Measurements from ENCODE around the gene PRKN. TPM values are rescaled to one million over a fixed set of nuclear protein-coding genes. Genes with fewer than 3 reads are reported as not detected.
"Not testable (repeated sequence)": the region's sequence is repeated elsewhere in the genome, so short reads cannot be mapped to it uniquely, and the experiment has no call there.

The PRKN gene
- total RNA-seq, 2 donors from 2014 or later: 7.6 to 7.9 TPM

GRCh38 chr6:162416307-162416706 is 311.3 kb downstream of the PRKN start:
- no peak for DNase-seq (ENCODE audit: low spot score)
- intact Hi-C loops (cut with DNase I): no loop called here

GRCh38 chr6:162409741-162410691 is 317.6 kb downstream of the PRKN start:
- DNase-seq (ENCODE audit: low spot score): no peak
- intact Hi-C loops (cut with DNase I): loop anchor here in 1 of 2 donors (1.0 kb wide), 1 partner anchor 10 kb away; no protein-coding TSS in a partner anchor

- no peak for DNase-seq (ENCODE audit: low spot score)
- intact Hi-C loops (cut with DNase I): loop anchor here in 1 of 2 donors (1.0 kb wide), 1 partner anchor 9 kb away; no protein-coding TSS in a partner anchor
Measured at GRCh38 chr6:162408826-162409535, 318.6 kb downstream of the PRKN start.

- DNase-seq (ENCODE audit: low spot score): no peak
- intact Hi-C loops (cut with DNase I): no loop called here
Measured at GRCh38 chr6:162404951-162405350, 322.6 kb downstream of the PRKN start.

GRCh38 chr6:162403031-162403430 is 324.5 kb downstream of the PRKN start:
- DNase-seq (ENCODE audit: low spot score): no peak
- intact Hi-C loops (cut with DNase I): no loop called here

- DNase-seq (ENCODE audit: low spot score): no peak
- intact Hi-C loops (cut with DNase I): no loop called here
Measured at GRCh38 chr6:162395181-162395580, 332.4 kb downstream of the PRKN start.

- DNase-seq (ENCODE audit: low spot score); intact Hi-C loops (cut with DNase I): not testable (repeated sequence)
Measured at GRCh38 chr6:162390961-162391811, 336.4 kb downstream of the PRKN start.

GRCh38 chr6:162389343-162390085 is 338.1 kb downstream of the PRKN start:
- DNase-seq (ENCODE audit: low spot score): no peak
- intact Hi-C loops (cut with DNase I): no loop called here

- DNase-seq (ENCODE audit: low spot score): no peak
- intact Hi-C loops (cut with DNase I): no loop called here
Measured at GRCh38 chr6:162388383-162388777, 339.2 kb downstream of the PRKN start.

- DNase-seq (ENCODE audit: low spot score): no peak
- intact Hi-C loops (cut with DNase I): no loop called here
Measured at GRCh38 chr6:162387718-162388382, 339.7 kb downstream of the PRKN start.

GRCh38 chr6:162385980-162386379 is 341.6 kb downstream of the PRKN start:
- DNase-seq (ENCODE audit: low spot score): no peak
- intact Hi-C loops (cut with DNase I): no loop called here

GRCh38 chr6:162379757-162380409 is 347.7 kb downstream of the PRKN start:
- no peak for DNase-seq (ENCODE audit: low spot score)
- intact Hi-C loops (cut with DNase I): no loop called here

GRCh38 chr6:162377735-162378134 is 349.8 kb downstream of the PRKN start:
- intact Hi-C loops (cut with DNase I): no loop called here
- no peak for DNase-seq (ENCODE audit: low spot score)

GRCh38 chr6:162373868-162374267 is 353.7 kb downstream of the PRKN start:
- intact Hi-C loops (cut with DNase I): no loop called here
- no peak for DNase-seq (ENCODE audit: low spot score)

- intact Hi-C loops (cut with DNase I): no loop called here
Measured at GRCh38 chr6:162373192-162373591, 354.4 kb downstream of the PRKN start.

GRCh38 chr6:162372106-162372505 is 355.5 kb downstream of the PRKN start:
- DNase-seq (ENCODE audit: low spot score): no peak

More at GRCh38 chr6:162373192-162373591, 354.4 kb downstream of the PRKN start:
- no peak for DNase-seq (ENCODE audit: low spot score)

GRCh38 chr6:162371121-162371520 is 356.4 kb downstream of the PRKN start:
- no peak for DNase-seq (ENCODE audit: low spot score)
- intact Hi-C loops (cut with DNase I): no loop called here

More at GRCh38 chr6:162372106-162372505, 355.5 kb downstream of the PRKN start:
- intact Hi-C loops (cut with DNase I): no loop called here

GRCh38 chr6:162369091-162369490 is 358.5 kb downstream of the PRKN start:
- intact Hi-C loops (cut with DNase I): no loop called here
- DNase-seq (ENCODE audit: low spot score): no peak
